BLaER1 (cell line): ENCODE results near the gene PADI1.

Source experiments
- H3K27ac ChIP-seq: shearing (Covaris generic); formaldehyde crosslinking; 2 replicates; pipeline ENCODE4 v1.8.1; 2022
- H3K27me3 ChIP-seq: shearing (Covaris generic); formaldehyde crosslinking; 2 replicates; pipeline ENCODE4 v1.8.1; 2022
- H3K36me3 ChIP-seq: shearing (Covaris generic); formaldehyde crosslinking; 2 replicates; pipeline ENCODE4 v1.8.1; 2022
- H3K4me1 ChIP-seq: shearing (Covaris generic); formaldehyde crosslinking; 2 replicates; pipeline ENCODE4 v1.8.1; 2022
- H3K4me2 ChIP-seq: shearing (Covaris generic); formaldehyde crosslinking; 2 replicates; pipeline ENCODE4 v1.8.1; 2022
- H3K4me3 ChIP-seq: shearing (Covaris generic); formaldehyde crosslinking; 2 replicates; pipeline ENCODE4 v1.8.1; 2022
- H3K9ac ChIP-seq: shearing (Covaris generic); formaldehyde crosslinking; 2 replicates; pipeline ENCODE4 v1.8.1; 2022
- H3K9me3 ChIP-seq: shearing (Covaris generic); formaldehyde crosslinking; 2 replicates; pipeline ENCODE4 v1.8.1; 2022
- H4K20me1 ChIP-seq: shearing (Covaris generic); formaldehyde crosslinking; 2 replicates; pipeline ENCODE4 v1.8.1; 2022
- Cebpa-rat ChIP-seq: shearing (Covaris generic); IDR thresholded peaks from 2 replicates; pipeline ENCODE4 v1.8.1; 2022

PADI1 gene

DNA sequence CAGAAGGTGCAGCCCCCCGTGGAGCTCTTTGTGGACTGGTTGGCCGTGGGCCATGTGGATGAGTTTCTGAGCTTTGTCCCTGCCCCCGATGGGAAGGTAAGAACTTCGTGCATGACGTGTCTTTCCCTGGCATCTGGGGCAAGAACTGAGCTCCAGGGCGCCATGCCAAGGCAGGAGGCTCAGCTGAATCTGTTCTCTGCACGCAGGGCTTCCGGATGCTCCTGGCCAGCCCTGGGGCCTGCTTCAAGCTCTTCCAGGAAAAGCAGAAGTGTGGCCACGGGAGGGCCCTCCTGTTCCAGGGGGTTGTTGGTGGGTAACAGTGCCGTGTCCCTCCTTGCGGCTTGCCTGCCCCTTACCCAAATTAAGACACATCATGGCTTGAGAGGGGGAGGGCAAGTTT lies 71.6 kb downstream of the PADI1 start:
- no peak for TF ChIP-seq Cebpa-rat
- Histone ChIP-seq H3K27me3 (no peaks in the 10 kb centered on the region), H3K4me3 (no peak overlapping the region), H3K9ac (no peak overlapping the region), H3K36me3 (no peaks in the 10 kb centered on the region), H4K20me1 (no peaks in the 10 kb centered on the region), H3K4me1 (peaks cover 4% of the 10 kb centered on the region; the same call in 1 of the 2 replicates), H3K27ac (no peak overlapping the region), H3K4me2 (no peak overlapping the region), H3K9me3 (no peaks in the 10 kb centered on the region)

DNA sequence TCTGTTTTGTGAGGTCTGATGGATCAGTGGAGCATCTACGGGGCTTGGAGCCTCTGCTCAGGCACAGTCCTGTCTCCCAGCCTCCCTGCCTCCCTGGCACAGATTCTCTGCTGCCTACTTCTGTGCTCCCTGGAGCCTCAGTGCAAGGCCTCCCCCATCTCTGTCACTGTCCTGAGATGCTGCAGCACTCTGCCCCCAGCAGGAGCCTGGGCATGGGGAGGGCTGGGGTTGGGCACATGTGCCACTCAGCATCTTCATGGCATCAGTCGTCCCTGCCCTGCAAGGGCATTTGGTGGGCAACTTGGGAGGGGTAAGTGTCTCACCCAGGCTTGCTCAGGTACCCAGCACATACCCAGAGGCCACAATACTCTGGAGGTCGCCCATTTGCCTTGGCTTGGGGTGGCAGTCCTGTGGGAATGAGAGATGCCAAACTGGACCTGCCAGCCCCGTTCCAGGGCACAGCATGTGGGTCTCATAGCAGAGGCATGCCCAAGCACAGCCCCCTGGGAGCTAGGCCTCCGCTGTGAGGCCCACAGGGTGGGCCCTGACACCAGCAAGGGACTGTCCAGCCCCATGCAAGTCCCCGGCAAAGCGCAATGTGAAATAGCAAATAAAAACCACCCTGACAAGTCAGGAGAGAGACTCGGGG lies 72.7 kb downstream of the PADI1 start:
- Histone ChIP-seq H3K36me3 (no peaks in the 10 kb centered on the region), H3K4me3 (no peak overlapping the region), H3K27me3 (no peaks in the 10 kb centered on the region), H3K9me3 (no peaks in the 10 kb centered on the region), H4K20me1 (no peaks in the 10 kb centered on the region), H3K9ac (no peak overlapping the region), H3K27ac (no peak overlapping the region), H3K4me1 (peaks cover 11% of the 10 kb centered on the region; the same call in 1 of the 2 replicates), H3K4me2 (no peak overlapping the region)
- TF ChIP-seq Cebpa-rat = no peak

DNA sequence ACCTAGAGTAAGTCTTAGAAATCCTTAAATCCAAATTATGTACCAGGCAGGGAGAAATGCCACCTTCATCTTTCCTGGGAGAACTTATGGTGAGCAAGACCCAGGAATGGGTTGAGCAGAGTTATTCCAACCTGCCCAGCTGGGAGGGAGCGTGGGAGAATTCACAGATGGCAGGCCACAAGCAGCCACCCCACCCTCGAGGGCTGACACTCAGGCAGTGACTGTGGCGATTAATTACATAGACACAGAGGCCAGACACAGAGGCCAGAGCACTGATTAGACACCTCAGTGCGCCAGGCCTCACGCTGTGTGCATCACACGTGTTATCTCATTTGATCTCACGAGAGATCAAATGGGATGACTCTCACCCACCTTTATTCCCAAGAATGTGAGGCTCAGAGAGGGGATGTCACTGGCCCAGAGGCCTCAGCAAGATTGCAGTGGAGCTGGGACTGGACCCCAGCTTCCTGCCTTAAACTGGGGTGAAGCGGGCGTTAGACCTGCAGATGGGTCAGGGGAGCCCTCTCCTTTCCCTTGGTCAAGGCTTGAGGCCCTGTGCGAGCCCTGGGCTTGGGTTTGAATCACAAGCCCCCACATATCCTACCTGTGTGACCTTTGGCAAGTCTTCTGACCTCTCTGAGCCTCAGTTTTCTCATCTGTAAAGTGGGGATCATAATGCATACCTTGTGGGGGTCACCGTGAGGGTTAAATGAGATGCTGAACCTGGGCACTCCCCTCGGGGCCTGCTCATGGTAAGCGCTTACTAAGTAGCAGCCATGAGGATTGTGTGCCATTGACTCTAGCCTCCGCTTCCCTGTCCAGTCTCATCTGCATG lies 74.3 kb downstream of the PADI1 start:
- no peak for TF ChIP-seq Cebpa-rat
- H3K4me3 ChIP-seq = no peak overlapping the region
- no peak overlapping the region for H3K9ac ChIP-seq
- H3K4me1 ChIP-seq = peaks cover 11% of the 10 kb centered on the region; the same call in 1 of the 2 replicates
- H3K27ac ChIP-seq = no peak overlapping the region
- H3K27me3 ChIP-seq = no peaks in the 10 kb centered on the region
- no peak overlapping the region for H3K4me2 ChIP-seq
- no peaks in the 10 kb centered on the region for H3K9me3 ChIP-seq
- H4K20me1 ChIP-seq = no peaks in the 10 kb centered on the region
- H3K36me3 ChIP-seq = no peaks in the 10 kb centered on the region

DNA sequence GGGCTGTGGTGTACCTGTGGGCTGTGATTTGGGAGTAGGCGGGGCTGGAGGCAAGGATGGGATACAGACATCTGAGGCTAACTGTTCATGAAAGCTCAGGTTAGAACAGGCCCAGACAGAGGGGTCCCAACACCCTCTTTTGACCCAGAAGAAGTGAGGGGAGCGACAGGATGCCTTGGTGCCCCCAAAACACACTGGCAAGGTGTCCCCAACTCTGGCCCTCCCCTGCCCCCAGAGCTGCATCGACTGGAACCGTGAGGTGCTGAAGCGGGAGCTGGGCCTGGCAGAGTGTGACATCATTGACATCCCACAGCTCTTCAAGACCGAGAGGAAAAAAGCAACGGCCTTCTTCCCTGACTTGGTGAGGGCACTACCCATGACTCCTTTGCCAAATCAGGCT lies 75.5 kb downstream of the PADI1 start:
- no peaks in the 10 kb centered on the region for H3K27me3 ChIP-seq
- H3K4me2 ChIP-seq = no peak overlapping the region
- TF ChIP-seq Cebpa-rat = no peak
- H3K4me1 ChIP-seq = peaks cover 11% of the 10 kb centered on the region; the same call in 1 of the 2 replicates
- H4K20me1 ChIP-seq = no peaks in the 10 kb centered on the region
- no peaks in the 10 kb centered on the region for H3K36me3 ChIP-seq
- H3K9ac ChIP-seq = no peak overlapping the region
- H3K27ac ChIP-seq = no peak overlapping the region
- H3K4me3 ChIP-seq = no peak overlapping the region
- H3K9me3 ChIP-seq = no peaks in the 10 kb centered on the region

DNA sequence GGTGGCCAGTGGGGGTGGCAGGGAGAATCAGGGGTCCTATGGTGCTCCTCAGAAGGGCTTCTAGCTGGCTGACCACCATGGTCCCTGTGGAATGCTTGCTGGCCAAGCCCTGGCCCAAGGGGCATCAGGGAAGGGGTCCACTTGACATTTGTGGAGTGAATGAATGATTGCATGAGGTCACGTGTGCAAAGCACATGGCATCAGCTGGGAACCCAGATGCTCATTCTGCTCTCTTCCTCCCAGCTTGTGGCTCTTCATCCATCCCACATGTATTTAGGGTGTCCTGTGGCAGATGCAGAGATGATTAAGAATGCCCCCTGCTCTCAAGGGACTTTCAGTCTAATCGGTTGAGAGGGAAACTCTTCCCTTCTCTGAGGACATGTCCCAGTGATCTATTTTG lies 76.0 kb downstream of the PADI1 start:
- Histone ChIP-seq H3K27ac (no peak overlapping the region), H3K9me3 (no peaks in the 10 kb centered on the region), H3K27me3 (no peaks in the 10 kb centered on the region), H3K4me1 (peaks cover 11% of the 10 kb centered on the region; the same call in 1 of the 2 replicates), H4K20me1 (no peaks in the 10 kb centered on the region), H3K4me2 (no peak overlapping the region), H3K36me3 (no peaks in the 10 kb centered on the region), H3K4me3 (no peak overlapping the region), H3K9ac (no peak overlapping the region)
- no peak for TF ChIP-seq Cebpa-rat

DNA sequence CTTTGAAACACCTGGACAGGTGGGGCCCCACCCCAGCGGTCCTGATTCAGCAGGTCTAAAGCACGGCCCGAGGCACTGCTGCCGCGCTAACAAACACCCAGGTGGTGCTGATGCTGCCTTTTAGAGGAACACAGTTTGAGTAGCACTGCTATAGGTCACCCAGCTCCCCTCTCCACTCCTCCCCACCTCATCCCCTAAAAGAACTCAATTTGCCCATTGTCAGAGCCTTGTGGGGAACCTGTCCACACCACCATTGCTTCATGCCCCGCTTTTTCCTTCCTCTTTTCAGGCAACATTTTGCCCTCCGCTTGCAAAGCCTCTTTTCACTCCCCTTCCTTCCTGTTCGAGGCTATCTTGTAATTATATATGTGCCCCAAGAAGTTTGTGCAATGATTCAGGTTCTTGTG lies 76.8 kb downstream of the PADI1 start:
- Histone ChIP-seq H3K4me2 (peak overlapping the region; percentile 49), H3K27ac (no peak overlapping the region), H3K9me3 (no peaks in the 10 kb centered on the region), H3K36me3 (no peaks in the 10 kb centered on the region), H3K4me1 (peaks cover 11% of the 10 kb centered on the region; the same call in 1 of the 2 replicates), H3K9ac (no peak overlapping the region), H4K20me1 (no peaks in the 10 kb centered on the region), H3K4me3 (no peak overlapping the region), H3K27me3 (no peaks in the 10 kb centered on the region)
- TF ChIP-seq Cebpa-rat = no peak

DNA sequence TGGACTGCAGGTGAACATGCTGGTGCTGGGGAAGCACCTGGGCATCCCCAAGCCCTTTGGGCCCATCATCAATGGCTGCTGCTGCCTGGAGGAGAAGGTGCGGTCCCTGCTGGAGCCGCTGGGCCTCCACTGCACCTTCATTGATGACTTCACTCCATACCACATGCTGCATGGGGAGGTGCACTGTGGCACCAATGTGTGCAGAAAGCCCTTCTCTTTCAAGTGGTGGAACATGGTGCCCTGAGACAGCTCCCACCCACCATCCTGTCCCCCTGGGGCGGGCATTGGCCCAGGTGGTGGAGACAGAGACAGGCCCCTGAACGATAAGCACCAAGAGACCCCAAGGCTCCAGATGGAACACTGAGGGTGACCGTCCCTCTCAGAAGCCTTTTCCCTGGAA lies 77.9 kb downstream of the PADI1 start:
- Histone ChIP-seq H3K36me3 (no peaks in the 10 kb centered on the region), H3K9ac (no peak overlapping the region), H3K27me3 (no peaks in the 10 kb centered on the region), H3K4me1 (peaks cover 11% of the 10 kb centered on the region; the same call in 1 of the 2 replicates), H3K9me3 (no peaks in the 10 kb centered on the region), H4K20me1 (no peaks in the 10 kb centered on the region), H3K27ac (no peak overlapping the region), H3K4me3 (no peak overlapping the region), H3K4me2 (no peak overlapping the region)
- no peak for TF ChIP-seq Cebpa-rat

DNA sequence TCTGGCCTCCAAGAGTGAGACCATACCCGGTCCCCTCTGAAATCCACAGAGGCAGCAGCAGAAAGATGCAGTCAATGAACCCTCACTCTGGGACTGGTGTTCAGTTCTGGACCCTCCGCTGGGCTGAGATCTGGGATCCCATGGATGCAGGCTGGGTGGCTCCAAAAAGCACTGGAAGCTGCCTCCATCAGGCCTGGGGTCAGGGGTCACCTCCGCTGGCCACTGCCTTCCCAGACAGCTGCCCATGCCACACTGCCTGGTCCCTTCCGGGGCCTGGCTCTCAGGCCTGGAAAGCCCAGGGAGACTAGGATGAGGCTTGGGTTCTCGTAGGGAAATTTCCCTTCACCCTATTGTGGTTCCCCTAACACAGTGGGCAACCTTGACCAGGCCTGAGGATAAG lies 81.7 kb downstream of the PADI1 start:
- Histone ChIP-seq H3K36me3 (no peaks in the 10 kb centered on the region), H3K4me1 (peaks cover 6% of the 10 kb centered on the region; the same call in 1 of the 2 replicates), H3K9ac (no peak overlapping the region), H4K20me1 (no peaks in the 10 kb centered on the region), H3K27me3 (no peaks in the 10 kb centered on the region), H3K4me3 (no peak overlapping the region), H3K27ac (no peak overlapping the region), H3K9me3 (no peaks in the 10 kb centered on the region), H3K4me2 (no peak overlapping the region)
- TF ChIP-seq Cebpa-rat = no peak

DNA sequence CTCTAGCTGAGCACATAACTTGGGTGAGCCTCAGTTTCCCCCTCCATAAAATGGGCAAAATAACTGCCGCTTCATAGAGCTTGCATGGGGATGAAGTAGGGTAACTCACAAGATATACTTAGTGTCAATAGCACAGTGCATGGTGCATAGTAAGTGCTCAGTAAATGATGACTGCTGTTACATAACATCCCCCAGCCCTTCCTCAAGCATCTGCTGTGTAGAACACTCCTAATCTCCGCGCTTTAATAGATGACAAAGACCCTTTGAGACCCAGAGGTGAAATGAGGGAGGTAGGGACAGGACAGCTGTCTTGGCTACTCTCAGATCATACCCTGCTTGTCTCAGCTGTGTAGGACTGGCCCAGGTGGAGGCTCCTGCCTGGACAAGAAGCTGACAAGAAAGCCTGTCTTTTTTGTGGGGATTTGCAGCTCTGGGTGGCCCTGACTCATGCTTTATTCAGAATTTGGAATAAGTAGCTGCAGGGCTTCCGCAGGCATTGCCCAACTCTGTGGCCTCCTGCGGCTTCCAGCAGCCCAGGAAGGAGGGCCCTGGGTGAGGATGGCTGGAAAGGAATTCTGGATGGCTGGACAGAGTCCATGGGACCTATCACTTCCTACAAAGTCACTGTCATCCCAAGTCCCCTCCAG lies 82.3 kb downstream of the PADI1 start:
- H3K4me2 ChIP-seq = no peak overlapping the region
- H3K36me3 ChIP-seq = no peaks in the 10 kb centered on the region
- peaks cover under 1% of the 10 kb centered on the region; the same call in 1 of the 2 replicates for H3K4me1 ChIP-seq
- no peaks in the 10 kb centered on the region for H4K20me1 ChIP-seq
- no peak for TF ChIP-seq Cebpa-rat
- H3K27ac ChIP-seq = no peak overlapping the region
- H3K9ac ChIP-seq = no peak overlapping the region
- H3K4me3 ChIP-seq = no peak overlapping the region
- H3K27me3 ChIP-seq = no peaks in the 10 kb centered on the region
- H3K9me3 ChIP-seq = no peaks in the 10 kb centered on the region

DNA sequence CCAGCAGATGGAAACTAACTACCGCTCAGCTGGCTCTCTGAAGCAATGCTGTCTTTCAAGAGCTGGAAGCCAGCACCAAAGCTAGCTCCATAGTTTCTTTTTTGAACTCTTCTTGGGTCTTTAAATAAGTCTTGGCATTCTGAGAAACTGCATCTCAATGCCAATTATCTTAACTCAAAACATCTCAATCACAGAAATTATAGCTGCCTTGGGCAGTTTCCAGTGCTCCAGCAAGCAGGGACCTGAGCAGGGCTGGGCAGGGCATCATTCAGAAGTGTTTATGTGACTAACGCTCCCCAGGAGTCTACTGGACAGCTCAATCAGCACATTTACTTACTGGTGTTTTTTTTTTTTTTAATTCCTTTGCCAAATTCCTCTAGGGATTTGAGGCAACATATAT lies 84.8 kb downstream of the PADI1 start:
- Histone ChIP-seq H4K20me1 (no peaks in the 10 kb centered on the region), H3K27ac (no peak overlapping the region), H3K36me3 (no peaks in the 10 kb centered on the region), H3K9me3 (no peaks in the 10 kb centered on the region), H3K4me2 (no peak overlapping the region), H3K4me1 (no peaks in the 10 kb centered on the region), H3K27me3 (no peaks in the 10 kb centered on the region), H3K9ac (no peak overlapping the region), H3K4me3 (no peak overlapping the region)
- no peak for TF ChIP-seq Cebpa-rat
